Bronchial epithelial cell (primary cell): ENCODE results near the gene CROCC. TPM values are rescaled to one million over a fixed set of nuclear protein-coding genes. Genes with fewer than 3 reads are reported as not detected.
"Not testable (repeated sequence)": the region's sequence is repeated elsewhere in the genome, so short reads cannot be mapped to it uniquely, and the experiment has no call there.

Experiments used
- DNase-seq: peaks from one replicate; pipeline ENCODE4 v3.0.0-alpha.2; 2010; ENCODE audit warnings: low read depth
- FAIRE-seq: peaks from 2 replicates; lab custom pipeline; 2011; peaks lifted over from hg19 to GRCh38; lab: Jason Lieb, UNC
- H3K27me3 ChIP-seq: 2 replicates; pipeline ENCODE4 v1.5.1; 2011; ENCODE audit warnings: low read length; ENCODE audit not compliant: control insufficient read depth, insufficient read depth
- H3K36me3 ChIP-seq: 2 replicates; pipeline ENCODE4 v1.5.1; 2011; ENCODE audit warnings: low read length; ENCODE audit not compliant: control insufficient read depth, insufficient read depth
- H3K4me3 ChIP-seq: 2 replicates; pipeline ENCODE4 v1.5.1; 2011; ENCODE audit warnings: mild to moderate bottlenecking, low read depth, low read length, control low read depth
- total RNA-seq: library from RNA; depleted of rRNA; stranded (reverse); fragments of >200 nt; gene quantifications from 2 replicates; pipeline ENCODE4 v1.2.1, GENCODE V29; 2014
- TF ChIP-seq, protein P1 (sequence below): IDR thresholded peaks from 2 replicates; pipeline ENCODE4 v1.5.1; 2011; ENCODE audit warnings: mild to moderate bottlenecking, moderate library complexity, low read length, control low read depth, inconsistent platforms; ENCODE audit not compliant: insufficient read depth, severe bottlenecking

CROCC gene
- total RNA-seq, 1 donor from 2014 or later = 20.3 TPM

- DNase-seq = no peak
- peak; percentile 55 for FAIRE-seq
- H3K27me3 ChIP-seq = no peaks in the 10 kb centered on the region
- H3K36me3 ChIP-seq = no peaks in the 10 kb centered on the region
- TF ChIP-seq, protein P1, sequence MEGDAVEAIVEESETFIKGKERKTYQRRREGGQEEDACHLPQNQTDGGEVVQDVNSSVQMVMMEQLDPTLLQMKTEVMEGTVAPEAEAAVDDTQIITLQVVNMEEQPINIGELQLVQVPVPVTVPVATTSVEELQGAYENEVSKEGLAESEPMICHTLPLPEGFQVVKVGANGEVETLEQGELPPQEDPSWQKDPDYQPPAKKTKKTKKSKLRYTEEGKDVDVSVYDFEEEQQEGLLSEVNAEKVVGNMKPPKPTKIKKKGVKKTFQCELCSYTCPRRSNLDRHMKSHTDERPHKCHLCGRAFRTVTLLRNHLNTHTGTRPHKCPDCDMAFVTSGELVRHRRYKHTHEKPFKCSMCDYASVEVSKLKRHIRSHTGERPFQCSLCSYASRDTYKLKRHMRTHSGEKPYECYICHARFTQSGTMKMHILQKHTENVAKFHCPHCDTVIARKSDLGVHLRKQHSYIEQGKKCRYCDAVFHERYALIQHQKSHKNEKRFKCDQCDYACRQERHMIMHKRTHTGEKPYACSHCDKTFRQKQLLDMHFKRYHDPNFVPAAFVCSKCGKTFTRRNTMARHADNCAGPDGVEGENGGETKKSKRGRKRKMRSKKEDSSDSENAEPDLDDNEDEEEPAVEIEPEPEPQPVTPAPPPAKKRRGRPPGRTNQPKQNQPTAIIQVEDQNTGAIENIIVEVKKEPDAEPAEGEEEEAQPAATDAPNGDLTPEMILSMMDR = no peak
- H3K4me3 ChIP-seq = no peak overlapping the region
Measured at GRCh38 chr1:16886860-16887605, 34.7 kb upstream of the CROCC start.

- DNase-seq (peak; percentile 52), FAIRE-seq (no peak)
Measured at GRCh38 chr1:16888860-16889816, 32.6 kb upstream of the CROCC start.

DNA sequence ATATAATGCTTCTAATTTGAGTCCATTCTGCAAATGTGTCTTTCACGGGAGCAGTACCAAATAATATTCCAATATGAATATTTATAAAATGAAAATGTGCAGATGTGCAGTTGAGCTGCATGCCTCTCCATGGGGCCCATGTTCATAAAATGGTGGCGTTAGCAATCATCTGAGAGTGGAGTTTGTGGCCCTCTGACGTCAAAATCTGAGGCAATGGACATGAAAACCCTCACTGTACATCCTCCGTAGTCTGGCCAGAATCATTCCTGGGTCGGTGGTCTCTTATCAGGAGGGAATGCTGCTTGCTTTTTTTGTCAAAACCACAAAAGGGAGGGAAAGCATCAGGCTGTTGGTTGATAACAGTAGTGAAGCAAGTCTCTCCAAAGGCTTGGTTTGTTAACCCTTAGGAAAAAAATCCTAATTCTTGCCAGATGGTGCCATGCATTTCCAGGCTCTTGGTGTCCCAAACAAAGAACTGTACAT is 31.2 kb upstream of the CROCC start:
- DNase-seq, H3K27me3 ChIP-seq, H3K4me3 ChIP-seq, FAIRE-seq, H3K36me3 ChIP-seq: not testable (repeated sequence)

More at GRCh38 chr1:16888860-16889816, 32.6 kb upstream of the CROCC start:
- TF ChIP-seq, protein P1 = peak; percentile 12
- Histone ChIP-seq H3K27me3 (no peaks in the 10 kb centered on the region), H3K4me3 (peak overlapping the region; percentile 60), H3K36me3 (no peaks in the 10 kb centered on the region)

DNA sequence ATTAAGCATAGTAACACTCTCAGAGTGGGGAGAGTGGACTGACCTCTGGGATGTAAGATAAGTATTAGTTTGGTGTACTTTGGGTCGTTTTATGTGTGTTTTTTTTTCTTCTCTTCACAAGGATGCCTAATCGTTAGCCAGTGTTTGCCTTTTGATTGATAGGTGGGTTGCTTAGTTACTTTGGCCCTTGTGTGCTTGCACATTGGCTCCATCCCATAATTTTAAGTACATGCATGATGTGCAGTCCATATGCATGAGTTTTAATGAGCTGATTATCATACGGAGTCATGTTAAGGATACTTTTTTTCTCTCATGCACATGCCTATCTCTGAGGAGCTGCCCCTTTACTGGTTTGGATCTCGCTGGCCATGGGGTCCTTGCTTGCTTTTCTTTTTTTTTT is 30.7 kb upstream of the CROCC start:
- H3K36me3 ChIP-seq, H3K4me3 ChIP-seq, H3K27me3 ChIP-seq, DNase-seq, FAIRE-seq: not testable (repeated sequence)

DNA sequence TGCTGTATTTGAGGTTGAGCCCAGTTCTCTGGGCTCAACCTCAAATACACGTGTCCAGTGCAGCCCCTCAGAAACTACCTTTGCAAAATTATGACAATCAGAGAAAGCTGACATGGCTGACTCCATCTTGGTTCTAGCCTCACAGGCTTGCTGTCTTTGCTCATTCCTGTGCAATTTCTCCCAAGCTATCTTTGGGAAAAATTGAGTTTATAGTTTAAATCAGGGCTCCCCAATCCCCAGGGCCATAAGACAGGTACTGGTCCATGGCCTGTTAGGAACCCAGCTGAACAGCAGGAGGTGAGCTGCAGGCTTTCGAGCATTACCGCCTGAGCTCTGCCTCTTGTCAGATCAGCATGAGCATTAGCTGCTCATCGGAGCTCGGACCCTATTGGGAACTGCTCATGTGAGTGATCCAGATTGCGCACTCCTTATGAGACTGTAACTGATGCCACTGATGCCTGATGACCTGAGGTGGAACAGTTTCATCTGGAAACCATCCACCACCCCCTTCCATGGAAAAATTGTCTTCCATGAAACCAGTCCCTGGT is 28.7 kb upstream of the CROCC start:
- not testable (repeated sequence) for H3K27me3 ChIP-seq, H3K36me3 ChIP-seq, DNase-seq, H3K4me3 ChIP-seq, FAIRE-seq

DNA sequence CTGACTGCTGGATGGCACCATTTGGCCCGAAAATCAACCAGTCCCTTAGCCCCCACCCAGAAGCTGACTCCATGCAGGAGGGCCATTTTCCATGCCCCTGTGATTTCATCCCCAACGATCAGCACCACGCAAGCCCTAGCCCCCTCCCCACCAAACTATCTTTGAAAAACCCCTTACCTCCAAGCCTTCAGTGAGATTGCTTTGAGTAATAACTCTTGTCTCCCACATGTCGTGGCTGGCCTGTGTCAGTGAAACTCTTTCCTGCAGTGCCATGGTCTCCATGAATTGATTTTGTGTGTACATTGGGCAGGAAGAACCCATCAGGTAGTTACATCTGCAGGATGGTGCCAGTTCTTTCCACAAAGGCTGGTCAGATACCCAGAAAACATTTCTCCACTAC is 27.9 kb upstream of the CROCC start:
- FAIRE-seq, H3K27me3 ChIP-seq: not testable (repeated sequence)

DNA sequence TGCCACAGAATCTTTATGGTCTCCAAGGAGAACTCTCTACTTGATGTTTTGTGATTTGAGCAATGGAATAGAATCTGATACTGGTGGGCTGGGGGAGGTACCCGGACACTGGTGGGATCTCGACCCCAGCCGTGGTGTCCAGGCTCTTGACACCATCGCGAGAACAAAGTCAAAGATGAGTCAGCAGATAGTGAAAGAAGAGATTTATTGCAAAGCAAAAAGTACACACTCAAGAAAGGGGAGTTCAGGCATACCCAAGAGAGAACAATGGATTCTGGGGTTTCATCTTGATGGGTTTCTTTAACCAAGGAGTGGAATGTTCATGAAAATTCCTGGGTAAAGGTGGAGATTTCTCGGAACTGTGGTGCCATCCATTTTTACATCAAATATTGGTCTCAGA is 27.4 kb upstream of the CROCC start:
- H3K4me3 ChIP-seq, H3K36me3 ChIP-seq, FAIRE-seq, DNase-seq, H3K27me3 ChIP-seq: not testable (repeated sequence)

More for the DNA sequence above, 27.9 kb upstream of the CROCC start:
- not testable (repeated sequence) for H3K4me3 ChIP-seq, H3K36me3 ChIP-seq, DNase-seq

DNA sequence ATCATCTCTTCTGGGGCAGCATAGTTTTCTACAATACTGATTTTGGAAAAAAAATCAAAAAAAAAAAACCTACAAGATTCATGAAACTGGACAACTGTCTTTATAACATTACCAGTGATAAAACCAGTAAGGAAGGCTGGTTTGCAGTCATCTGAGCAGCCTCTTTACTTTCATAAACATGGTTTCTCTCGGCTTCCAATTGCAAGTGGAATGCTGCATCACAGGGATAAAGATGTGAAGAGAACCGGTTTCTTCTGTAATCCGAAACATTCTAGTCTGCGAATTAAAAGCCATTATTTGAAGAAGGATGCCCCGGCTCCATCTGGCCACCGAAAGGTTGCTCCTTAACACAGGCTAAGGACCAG is 26.5 kb upstream of the CROCC start:
- not testable (repeated sequence) for H3K36me3 ChIP-seq, FAIRE-seq, DNase-seq, H3K27me3 ChIP-seq
- peak overlapping the region; percentile 25 for H3K4me3 ChIP-seq

GRCh38 chr1:16895598-16896315 is 26.0 kb upstream of the CROCC start, which contains the start of gene RNU1-2:
RNU1-2 (plus strand) TSS chr1:16895980.
- not testable (repeated sequence) for FAIRE-seq, H3K36me3 ChIP-seq, H3K27me3 ChIP-seq
- DNase-seq = peak; percentile 100
- peak within 1 kb of the TSS; percentile 25 for H3K4me3 ChIP-seq

- H3K4me3 ChIP-seq = peak overlapping the region; percentile 13
Measured at GRCh38 chr1:16896316-16897055, 25.2 kb upstream of the CROCC start.

More at GRCh38 chr1:16896316-16897055, 25.2 kb upstream of the CROCC start:
- FAIRE-seq, H3K27me3 ChIP-seq, H3K36me3 ChIP-seq: not testable (repeated sequence)
- peak; percentile 85 for DNase-seq
